GM06990 (cell line): ENCODE measurements around the gene S100A6.

Experiments
- DNase-seq: peaks from one replicate; pipeline ENCODE4 v3.0.0-alpha.2; 2011; ENCODE audit not compliant: insufficient read length; ENCODE audit errors: extremely low read depth
- H3K27me3 ChIP-seq: replicated peaks from 2 replicates; pipeline ENCODE4 v1.6.0; 2011; ENCODE audit warnings: low read length; ENCODE audit not compliant: control insufficient read depth, insufficient read depth
- H3K36me3 ChIP-seq: 2 replicates; pipeline ENCODE4 v1.5.1; 2011; ENCODE audit warnings: low read length; ENCODE audit not compliant: control insufficient read depth, insufficient read depth
- H3K4me3 ChIP-seq: replicated peaks from 2 replicates; pipeline ENCODE4 v1.5.1; 2011; ENCODE audit warnings: low read depth, mild to moderate bottlenecking, control low read depth, low read length
- CTCF ChIP-seq: IDR thresholded peaks from 2 replicates; pipeline ENCODE4 v1.5.1; 2011; ENCODE audit warnings: low read length, control low read depth, mild to moderate bottlenecking, inconsistent platforms; ENCODE audit not compliant: insufficient read depth, poor library complexity, severe bottlenecking

Gene S100A6

GRCh38 chr1:153560771-153561465 is 25.1 kb upstream of the S100A6 start:
- Histone ChIP-seq H3K27me3 (no peaks in the 10 kb centered on the region), H3K4me3 (no peak overlapping the region), H3K36me3 (no peaks in the 10 kb centered on the region)
- no peak for TF ChIP-seq CTCF
- DNase-seq: no peak

- no peaks in the 10 kb centered on the region for H3K27me3 ChIP-seq
- no peak for TF ChIP-seq CTCF
- no peaks in the 10 kb centered on the region for H3K36me3 ChIP-seq
- H3K4me3 ChIP-seq: no peak overlapping the region
- DNase-seq: no peak
Observed at GRCh38 chr1:153560241-153560640, 24.4 kb upstream of the S100A6 start.

- DNase-seq: no peak
- Histone ChIP-seq H3K36me3 (no peaks in the 10 kb centered on the region), H3K27me3 (no peaks in the 10 kb centered on the region), H3K4me3 (no peak overlapping the region)
- TF ChIP-seq CTCF: no peak
Observed at GRCh38 chr1:153557877-153558276, 22.1 kb upstream of the S100A6 start.

GRCh38 chr1:153556348-153556747 is 20.6 kb upstream of the S100A6 start:
- no peak overlapping the region for H3K4me3 ChIP-seq
- no peak for DNase-seq
- TF ChIP-seq CTCF: no peak
- H3K27me3 ChIP-seq: no peaks in the 10 kb centered on the region
- H3K36me3 ChIP-seq: no peaks in the 10 kb centered on the region

- TF ChIP-seq CTCF: no peak
- no peak overlapping the region for H3K4me3 ChIP-seq
- no peaks in the 10 kb centered on the region for H3K36me3 ChIP-seq
- DNase-seq: no peak
- no peaks in the 10 kb centered on the region; the same call in 1 of the 2 replicates for H3K27me3 ChIP-seq
Observed at GRCh38 chr1:153553830-153554541, 18.2 kb upstream of the S100A6 start.
